Left renal cortex interstitium (tissue), 4 donors: Measurements from ENCODE around the gene BMPR1B. TPM values are rescaled to one million over a fixed set of nuclear protein-coding genes. Genes with fewer than 3 reads are reported as not detected.

ENCODE experiments used
- DNase-seq, 4 donors: peaks; one replicate each; pipeline ENCODE4 v3.0.0-alpha.2; 2013; ENCODE audit warnings: low read depth in 4 of 4, low spot score in 2 of 4, missing footprints in 1 of 4
- polyA plus RNA-seq, 4 donors: library from polyadenylated mRNA; unstranded; fragments of 120-200 nt; gene quantifications; one replicate each; pipeline ENCODE4 v1.2.1, GENCODE V29; 2013; ENCODE audit not compliant: insufficient read length in 4 of 4

Gene BMPR1B
- polyA plus RNA-seq, 4 donors, result 20.4 to 27.2 (median 23.7) TPM

DNA sequence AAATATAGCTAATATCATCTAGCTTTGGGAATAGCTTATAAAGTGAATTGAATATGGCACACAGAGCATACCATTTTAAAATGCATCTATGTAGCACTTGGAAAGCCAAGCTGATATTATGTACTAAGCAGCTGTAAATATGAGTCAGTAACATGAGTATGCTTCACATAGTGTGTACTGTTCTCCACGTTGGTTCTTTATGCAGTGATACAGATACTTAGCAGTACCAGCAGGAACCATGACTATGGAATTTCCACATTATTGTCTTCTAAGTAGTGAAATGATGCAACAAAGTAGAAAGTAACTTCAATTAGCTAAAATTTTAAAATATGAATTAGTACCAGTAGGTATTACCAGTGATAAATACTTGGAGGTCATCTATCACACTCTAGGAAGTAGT lies 320.1 kb downstream of the BMPR1B start:
- no peak for DNase-seq

- no peak for DNase-seq
These were observed 323.2 kb downstream of the BMPR1B start for GRCh38 chr4:95080969-95081368.

- DNase-seq, result no peak
These were observed 326.8 kb downstream of the BMPR1B start for GRCh38 chr4:95084584-95084983.

- no peak for DNase-seq
These were observed 327.5 kb downstream of the BMPR1B start for GRCh38 chr4:95085124-95085833.

DNA sequence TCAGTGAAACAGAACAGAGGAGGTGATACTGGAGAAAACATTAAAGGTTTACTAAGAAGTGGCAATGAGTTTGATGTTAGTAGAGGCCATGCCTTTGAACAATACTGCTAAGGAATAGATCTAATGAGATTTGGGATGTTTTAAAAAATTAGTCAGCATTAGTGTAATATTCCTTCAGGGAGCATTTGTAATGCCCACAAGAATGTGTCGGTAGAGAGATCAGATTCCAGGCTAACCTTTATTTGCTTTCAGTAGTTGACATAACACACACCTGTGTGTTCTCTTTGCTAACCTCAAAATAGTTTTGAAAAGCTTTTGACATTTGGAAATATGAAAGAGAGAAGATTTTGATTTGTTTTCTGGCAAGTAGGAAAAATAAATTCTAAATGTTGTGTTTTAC lies 328.8 kb downstream of the BMPR1B start:
- no peak for DNase-seq

DNA sequence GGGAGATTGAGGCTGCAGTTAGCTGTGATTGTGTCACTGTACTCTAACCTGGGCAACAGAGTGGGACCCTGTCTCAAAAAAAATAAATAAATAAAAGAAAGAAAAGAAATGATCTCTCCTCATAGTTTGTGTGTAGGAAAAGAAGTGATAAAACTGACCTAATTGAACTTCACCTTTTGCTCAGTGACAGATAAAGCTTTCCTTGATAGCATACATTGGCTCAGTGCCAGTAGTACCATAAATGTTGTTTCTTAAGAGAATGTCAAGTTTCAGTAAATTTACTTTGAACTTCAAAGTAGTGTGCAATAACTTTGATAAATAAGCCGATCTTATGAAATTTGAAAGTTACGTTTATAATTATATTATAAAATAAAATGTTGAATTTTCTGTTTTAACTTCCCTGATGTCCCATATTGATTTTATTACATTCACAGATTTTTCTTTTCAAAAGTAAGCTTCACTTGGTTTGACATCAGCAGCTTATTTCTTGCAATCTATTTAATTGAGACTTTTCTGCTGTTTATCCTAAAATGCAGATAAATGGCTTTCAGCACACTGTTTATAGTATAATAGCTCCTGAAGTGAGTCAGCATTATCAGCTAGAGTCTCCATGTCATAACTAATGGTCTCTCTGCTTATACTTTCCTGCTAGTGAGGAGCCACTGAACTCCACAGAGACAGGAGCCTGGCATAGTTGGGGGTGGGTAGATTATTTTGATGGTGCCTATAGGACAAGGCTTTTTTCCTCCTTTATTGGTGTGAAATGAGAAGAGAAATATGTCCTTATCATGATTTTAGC lies 330.1 kb downstream of the BMPR1B start:
- DNase-seq, result no peak

GRCh38 chr4:95091272-95091671 lies 333.5 kb downstream of the BMPR1B start:
- no peak for DNase-seq

- DNase-seq, result no peak
These were observed 335.0 kb downstream of the BMPR1B start for GRCh38 chr4:95092766-95093165.

DNA sequence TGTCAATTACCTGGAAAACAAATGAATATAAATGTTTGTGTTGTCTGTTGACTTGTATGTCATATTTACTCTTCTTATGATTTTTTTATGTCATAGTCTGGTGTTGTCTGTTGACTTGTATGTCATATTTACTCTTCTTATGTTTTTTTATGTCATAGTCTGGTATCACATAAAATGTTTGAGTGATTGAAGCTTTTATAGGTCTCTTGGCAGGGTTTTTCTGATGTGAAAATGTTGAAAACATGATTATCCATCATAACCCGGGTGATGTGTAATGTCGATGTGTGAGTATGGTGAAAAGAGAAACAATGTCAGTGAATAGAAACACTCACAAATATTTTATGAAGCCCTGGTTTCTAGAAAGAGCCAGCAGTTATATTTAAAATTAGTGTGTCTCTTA lies 335.7 kb downstream of the BMPR1B start:
- DNase-seq, result no peak

- no peak for DNase-seq
These were observed 336.5 kb downstream of the BMPR1B start for GRCh38 chr4:95093936-95094929.

DNA sequence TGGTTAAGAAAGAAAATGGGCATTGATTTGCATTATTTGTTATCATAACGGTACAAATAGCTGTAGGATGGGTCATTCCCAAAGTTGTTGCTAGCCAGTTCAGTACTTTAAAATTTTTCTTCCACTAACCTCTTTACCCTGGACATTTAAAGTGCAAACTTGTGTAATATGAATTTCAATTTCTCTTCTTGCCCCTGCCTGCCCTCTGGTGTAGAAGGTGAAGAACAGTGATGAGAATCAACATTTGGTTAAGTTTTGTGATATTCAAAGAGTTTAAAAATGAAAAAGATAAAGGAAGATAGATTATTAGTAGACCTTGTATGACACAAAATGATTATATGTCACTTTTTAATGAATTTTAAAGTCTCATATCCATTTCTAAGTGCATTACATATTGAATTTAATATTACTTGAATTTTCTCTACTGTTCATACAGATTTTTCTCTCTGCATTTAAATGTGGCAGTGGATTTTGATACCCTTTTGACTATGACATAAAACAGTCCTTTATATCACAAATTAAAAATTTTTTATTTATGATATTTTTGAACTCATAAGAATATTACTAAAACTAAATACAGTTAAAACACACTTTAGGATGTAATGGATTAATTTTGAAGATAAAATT lies 337.7 kb downstream of the BMPR1B start:
- DNase-seq, result peak in 1 of 4 donors; percentile 7

- no peak for DNase-seq
These were observed 344.5 kb downstream of the BMPR1B start for GRCh38 chr4:95102162-95102790.

- no peak for DNase-seq
These were observed 347.4 kb downstream of the BMPR1B start for GRCh38 chr4:95105112-95105511.

- no peak for DNase-seq
These were observed 348.2 kb downstream of the BMPR1B start for GRCh38 chr4:95105983-95106382.

DNA sequence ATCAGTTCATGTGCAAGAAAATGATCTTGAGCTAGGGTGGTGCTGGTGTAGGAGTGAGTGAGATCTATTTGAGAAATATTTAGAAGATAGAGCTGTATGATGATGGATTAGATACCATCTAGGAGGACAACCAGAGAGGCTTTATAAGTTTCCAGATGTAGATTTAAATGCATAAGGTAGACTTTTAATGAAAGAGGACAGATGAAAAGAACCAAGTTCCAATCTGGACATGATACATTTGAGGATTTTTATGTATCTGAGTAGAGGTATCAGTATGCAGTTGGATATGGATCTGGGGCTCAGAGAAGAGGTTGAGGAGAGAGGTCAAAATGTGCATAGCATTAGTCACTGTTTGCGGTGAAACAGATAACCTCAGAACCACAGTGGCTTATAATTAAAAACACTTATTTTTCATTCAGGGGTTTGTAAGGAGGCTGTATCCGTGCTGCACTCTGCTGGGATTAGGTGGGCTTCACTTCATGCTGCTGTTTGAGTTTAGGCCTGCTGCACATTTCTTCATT lies 348.7 kb downstream of the BMPR1B start:
- no peak for DNase-seq

- DNase-seq, result no peak
These were observed 349.2 kb downstream of the BMPR1B start for GRCh38 chr4:95107004-95107403.

GRCh38 chr4:95107635-95108034 lies 349.9 kb downstream of the BMPR1B start:
- no peak for DNase-seq

GRCh38 chr4:95108883-95109421 lies 351.2 kb downstream of the BMPR1B start:
- no peak for DNase-seq

DNA sequence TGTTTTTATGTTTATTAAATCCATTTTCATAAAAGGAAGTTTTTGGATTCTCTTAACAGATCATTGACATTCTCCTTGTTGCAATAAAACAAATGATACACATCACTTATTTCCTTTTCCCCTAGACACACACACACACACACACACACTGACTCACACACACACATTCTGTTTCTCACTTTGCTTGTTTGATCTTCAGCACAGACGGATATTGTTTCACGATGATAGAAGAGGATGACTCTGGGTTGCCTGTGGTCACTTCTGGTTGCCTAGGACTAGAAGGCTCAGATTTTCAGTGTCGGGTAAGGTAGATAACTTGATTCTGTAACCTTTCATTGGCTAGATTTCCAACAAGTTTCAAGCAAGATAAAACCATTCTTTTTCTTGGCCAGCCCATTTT lies 356.8 kb downstream of the BMPR1B start:
- DNase-seq, result no peak
